HG02623 (cell line): ENCODE results near the gene DNLZ.
"Not testable (repeated sequence)": the region's sequence is repeated elsewhere in the genome, so short reads cannot be mapped to it uniquely, and the experiment has no call there.

ENCODE experiments used
- ATAC-seq: cut with Tn5 transposase; IDR thresholded peaks from one replicate; pipeline ENCODE4 v1.9.1; 2021; ENCODE audit warnings: moderate library complexity; ENCODE audit not compliant: unreplicated experiment

DNLZ gene

DNA sequence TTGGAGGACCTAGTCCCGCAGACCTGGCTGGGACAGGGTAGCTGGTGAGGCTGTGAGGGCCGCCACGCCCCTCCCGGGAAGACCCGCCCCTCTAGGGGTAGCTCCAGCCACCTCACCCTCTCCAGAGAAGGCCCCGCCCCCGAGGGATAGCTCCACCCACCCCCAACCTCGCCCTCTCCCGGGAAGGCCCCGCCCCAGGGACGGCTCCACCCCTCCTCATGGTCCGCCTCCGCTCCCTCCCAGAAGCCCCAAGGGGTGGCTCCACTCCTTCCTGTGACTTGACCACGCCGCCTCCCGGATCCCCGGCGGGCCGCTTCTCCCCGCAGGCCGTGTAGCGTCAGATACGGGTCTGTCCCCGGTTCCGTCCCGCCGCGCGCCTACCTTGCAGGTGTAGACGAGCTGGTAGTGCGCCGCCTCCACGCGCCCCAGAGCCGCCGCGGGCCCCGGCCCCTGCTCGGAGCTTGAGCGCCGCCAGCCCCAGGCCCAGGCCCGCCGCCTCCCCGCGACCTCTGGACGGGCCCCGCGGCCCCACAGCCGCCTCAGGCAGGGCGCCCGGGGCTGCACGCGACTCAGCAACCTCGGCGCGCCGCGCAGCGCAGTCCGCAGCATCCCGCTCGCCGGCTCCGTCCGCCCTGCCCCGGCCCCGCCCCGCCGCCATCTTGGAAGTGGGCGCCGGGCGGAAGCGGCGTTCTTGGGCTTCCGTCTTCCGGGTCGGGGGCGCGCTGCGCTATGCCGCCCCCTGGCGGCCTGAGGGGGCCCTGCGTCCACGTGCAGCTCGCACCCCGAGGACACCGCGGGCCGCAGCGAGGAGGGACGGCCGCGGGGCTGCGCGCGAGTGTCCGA lies at the start of gene DNLZ:
Gene DNLZ (minus strand): TSS at position 639 of the 843 bp plus-strand sequence. CDS start 30 bp downstream, at position 609.
- ATAC-seq, result peak; percentile 68

DNA sequence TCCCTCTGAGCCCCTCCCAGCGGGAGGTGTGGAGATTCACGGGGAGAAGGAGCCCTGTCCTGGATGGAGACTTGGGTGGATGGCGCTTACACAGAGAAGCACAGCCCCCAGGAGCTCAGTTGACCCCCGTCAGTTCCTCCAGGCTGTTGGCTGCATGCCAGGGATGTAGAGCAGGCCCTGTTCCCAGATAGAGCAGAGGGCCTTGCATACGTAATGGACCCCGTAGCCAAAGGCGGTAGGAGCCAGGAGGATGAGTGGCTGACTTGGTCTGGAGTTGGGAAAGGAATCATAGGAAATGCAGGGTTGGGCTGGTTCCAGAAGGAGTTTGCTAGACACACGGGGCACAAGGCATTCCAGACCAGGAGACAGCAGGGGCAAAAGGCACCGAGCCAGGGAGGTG lies 49.4 kb upstream of the DNLZ start:
- no peak for ATAC-seq

GRCh38 chr9:136411378-136411777 lies 47.8 kb upstream of the DNLZ start:
- ATAC-seq, result no peak

DNA sequence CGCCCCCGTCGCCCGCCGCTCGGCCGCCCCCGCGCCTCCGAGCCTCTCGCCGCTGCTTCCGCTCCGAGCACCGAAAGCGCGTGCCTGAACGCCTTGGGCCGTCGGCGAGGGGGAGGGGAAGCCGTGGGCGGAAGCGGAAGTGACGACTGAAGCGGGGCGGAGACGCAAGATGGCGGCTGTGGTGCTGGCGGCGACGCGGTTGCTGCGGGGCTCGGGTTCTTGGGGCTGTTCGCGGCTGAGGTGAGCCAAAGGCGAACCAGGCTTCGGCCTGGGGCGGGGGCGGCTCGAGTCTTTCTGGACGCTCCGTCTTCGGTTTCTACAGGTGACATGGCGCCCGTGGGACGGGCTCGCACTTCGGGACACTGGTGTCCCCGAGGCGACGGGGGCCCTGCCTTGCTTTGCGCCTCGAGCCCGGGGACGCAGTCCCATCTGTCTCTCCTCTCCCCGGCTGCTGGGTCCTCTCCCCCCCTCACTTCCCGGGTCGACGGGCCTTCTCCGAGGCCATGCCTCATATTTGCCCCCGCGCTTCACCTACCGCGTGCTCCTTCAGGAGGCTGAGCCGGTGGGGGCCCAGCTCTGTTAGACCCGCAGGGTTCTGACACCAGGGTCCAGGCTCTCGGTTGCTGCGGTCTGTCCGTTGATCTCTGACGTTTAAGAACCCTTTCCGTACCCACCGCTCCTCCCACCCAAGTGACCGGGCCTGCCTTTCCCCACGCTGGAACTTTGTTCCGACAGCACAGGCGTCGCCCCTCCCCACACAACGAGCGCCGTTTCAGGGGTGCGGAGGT lies 47.1 kb upstream of the DNLZ start, which contains the start of the genes ENTR1 and PMPCA:
Gene ENTR1 (minus strand): TSS at position 115 of the 788 bp plus-strand sequence. CDS start 217 bp downstream, outside the sequence.
Gene PMPCA (plus strand): TSS at position 159 of the 788 bp plus-strand sequence. CDS start 11 bp downstream, at position 170.
- ATAC-seq, result peak; percentile 87

DNA sequence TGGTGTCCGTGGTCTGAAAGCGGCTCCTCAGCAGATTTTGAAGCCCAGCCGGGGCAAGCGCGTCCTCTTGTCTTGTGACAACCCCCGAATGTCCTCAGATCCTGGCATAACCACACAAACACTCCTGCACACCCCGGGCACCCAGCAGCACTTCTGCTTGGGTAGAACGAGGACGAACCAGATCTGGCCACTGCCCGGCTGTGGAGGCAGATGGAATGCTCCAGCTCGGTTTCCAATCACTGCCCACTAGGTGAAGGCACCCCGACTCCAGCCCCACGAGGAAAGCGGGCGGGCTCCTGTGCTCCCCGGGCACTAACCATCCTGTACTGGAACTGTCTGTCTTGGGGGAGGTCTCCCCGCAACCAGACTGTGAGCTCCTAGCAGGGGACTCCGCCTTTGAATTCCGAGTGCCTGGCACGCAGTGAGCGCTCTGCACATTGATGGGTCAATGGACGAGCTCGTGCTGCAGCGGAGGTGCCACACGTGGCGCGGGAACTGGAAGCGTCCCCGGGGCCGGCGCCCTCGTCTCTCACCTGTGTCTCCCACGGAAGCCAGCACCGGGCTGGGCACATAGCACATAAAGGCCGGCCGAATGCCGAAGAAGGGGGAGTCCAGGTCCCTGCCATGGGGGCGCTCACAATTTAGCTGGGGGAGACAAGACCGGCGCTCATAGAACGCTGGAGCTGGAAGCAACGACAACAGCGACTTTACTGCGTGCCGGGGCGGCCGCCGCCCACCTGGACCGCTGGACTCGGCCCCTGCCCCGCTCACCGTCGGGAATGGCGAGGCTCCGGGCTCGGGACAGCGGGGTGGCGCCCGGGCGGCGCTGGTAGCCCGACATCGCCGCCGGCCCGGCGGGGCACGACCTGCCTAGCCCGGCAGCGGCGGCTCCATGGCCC lies 46.3 kb upstream of the DNLZ start:
- peak; percentile 23 for ATAC-seq

GRCh38 chr9:136407911-136408310 lies 44.4 kb upstream of the DNLZ start:
- ATAC-seq, result no peak

- ATAC-seq, result not testable (repeated sequence)
Observed at GRCh38 chr9:136407061-136407460, 43.5 kb upstream of the DNLZ start.

GRCh38 chr9:136405904-136406303 lies 42.4 kb upstream of the DNLZ start:
- ATAC-seq, result not testable (repeated sequence)

DNA sequence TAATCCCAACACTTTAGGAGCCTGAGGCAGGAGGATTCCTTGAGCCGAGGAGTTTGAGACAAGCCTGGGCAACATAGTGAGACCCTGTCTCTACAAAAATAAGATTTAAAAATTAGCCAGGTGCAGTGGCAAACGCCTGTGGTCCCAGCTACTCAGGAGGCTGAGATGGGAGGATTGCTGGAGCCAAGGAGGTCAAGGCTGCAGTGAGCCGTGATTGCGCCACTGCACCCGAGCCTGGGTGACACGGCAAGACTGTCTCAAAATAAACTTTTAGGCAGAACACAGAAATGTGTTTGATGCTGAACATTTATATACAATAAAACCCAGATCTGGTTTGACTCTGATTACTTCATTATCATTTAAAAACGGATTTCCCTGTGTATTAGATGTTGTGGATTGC lies 41.9 kb upstream of the DNLZ start:
- no peak for ATAC-seq

DNA sequence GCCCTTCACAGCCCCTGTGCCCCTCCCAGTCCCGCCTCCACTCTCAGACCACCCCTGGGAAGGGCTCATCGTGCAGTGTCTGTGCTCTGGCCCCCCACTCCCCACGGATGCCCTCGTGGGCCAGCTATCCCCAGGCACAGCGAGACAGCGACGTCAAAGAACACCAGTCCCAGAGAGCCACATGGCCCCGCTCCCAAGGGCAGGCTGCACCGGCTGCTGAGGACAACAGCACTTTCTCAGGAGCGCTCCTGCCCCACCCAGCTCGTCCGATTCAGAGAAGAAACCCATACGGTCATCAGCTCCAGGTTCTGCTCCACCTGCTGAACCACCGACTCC lies 41.2 kb upstream of the DNLZ start:
- no peak for ATAC-seq

GRCh38 chr9:136403915-136404800 lies 40.6 kb upstream of the DNLZ start:
- ATAC-seq, result no peak

- no peak for ATAC-seq
Observed at GRCh38 chr9:136403538-136403914, 40.0 kb upstream of the DNLZ start.

DNA sequence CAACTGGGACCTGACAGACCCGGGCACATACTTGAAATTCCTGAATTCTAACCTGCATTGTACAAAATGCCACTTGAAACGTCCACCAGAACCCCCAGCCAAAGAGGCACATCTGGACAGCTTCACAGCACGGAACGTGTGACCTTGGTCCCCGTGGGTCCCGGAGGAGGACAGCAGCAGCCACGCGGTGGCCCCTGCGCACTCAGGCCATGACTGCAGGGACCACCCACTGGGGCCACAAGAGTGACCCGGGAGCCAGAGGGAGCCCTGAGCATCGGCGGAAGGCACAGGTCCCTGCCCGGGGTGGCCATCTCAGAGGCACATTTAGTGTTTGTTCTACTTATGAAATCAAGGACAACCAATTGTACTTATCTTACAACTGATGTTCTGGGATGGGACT lies 38.5 kb upstream of the DNLZ start:
- ATAC-seq, result no peak

DNA sequence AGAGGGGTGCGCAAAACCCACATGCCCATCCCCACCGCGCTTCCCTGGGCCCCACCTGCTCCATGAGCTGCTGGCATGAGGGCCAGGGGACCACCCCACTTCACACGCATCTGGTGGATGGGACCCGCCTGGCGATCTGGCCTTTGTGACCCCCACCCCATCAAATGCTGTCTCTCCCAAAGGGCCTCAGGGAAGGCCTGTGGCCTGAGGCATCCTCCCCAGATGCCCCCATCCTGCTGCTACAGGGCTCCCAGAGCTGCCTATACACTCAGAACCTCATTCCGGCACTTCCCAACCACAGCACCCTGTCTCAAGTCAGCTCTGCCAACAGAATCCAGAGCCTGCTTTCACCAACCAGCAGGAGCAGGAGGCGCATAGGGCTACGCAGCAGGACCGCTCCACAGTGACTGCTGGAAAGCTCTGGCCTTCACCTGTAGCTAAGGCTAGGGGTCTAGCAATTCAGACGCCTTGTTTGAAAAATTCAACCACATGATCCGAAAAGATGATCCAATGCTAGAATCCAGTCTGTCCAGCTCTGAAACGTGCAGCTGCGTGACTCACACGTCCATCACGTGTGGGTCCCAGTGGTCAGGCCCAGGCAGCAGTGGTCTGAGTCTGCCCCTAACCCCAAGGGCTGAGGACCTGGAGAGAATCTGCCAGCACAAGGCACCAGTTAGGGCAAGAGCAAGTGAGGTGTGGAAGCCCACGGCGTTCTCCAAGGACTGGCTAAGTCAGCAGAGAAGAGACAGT lies 37.8 kb upstream of the DNLZ start:
- no peak for ATAC-seq

DNA sequence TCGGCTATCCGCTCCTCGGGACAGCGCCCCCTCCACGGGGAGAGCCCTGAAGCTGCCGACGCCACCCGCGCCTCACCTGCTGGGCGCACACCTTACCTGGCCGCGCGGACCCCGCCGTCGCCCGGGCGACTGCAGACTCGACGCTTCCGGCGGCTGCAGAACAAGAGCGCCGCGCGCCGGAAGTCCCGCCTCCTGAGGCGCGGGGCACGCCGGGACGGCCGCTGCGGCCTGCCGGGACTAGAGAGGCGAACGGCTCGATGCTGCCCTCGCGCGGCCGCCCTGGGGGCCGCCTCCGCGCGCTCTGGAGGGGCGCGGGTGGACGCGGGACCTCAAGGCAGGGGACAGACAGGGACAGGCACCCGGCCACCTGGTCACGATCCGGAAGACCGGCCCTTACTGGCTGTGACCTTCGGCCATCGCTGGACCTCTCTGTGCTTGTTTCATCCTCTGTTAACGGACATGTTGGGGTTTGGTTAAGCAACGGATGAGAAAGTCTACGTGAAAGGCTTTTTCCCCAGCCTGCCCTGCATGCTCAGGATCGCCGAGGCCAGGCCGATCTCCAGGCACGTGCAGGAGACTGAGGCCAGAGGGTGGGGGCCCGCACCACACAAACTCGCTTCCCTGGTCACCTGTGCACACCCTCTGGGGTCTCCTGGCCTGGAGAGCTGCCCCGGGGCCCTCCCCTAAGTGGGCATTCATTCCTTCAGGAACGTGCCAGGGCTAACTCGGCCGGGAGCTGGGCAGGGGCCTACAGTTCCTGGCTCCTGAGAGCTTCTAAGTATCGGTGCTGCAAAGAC lies 36.7 kb upstream of the DNLZ start, which contains the start of gene SNAPC4:
Gene SNAPC4 (minus strand): TSS at position 133 of the 797 bp plus-strand sequence. CDS start 1,742 bp downstream, outside the sequence.
- ATAC-seq, result peak; percentile 59

DNA sequence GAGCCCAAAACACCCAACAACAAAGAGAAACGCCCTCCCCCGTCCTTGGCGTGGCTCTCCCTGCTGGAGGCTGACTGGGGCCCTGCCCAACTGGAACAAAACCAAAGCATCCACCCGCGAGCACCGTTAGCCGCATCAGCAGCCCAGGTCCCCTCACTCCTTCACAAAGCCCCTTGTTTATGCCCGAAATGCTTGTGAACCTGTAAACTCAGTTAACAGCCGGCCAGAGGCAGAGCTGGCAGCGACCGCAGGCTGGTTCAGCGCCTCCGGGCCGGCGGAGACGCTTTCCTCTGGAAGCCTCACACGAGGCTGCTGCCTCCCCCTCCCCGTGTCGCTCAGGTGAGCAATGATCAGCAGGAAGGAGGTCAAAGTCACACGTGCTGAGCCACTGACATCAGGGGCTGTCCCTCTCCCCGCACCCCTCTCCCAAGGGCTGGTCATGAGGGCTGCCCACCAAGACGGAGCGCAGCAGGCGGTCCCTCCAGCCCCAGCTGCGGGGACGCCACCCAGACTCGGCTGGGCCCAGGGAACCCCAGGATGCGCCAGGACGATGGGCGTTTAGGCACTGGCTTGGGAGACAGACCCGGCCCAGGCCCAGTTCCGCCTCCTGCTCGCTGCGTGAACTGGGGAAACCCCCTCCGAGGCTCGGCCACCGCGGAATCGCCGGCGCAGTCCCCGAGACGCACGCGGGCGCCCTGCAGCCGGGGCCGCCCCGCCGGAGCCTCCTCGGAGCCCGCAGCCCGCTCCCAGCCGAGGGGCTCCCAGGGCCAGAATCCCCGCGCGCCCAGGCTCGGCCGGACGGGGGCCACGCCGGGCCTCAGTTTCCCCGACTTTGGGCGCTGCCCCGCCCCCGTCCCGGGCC lies 35.9 kb upstream of the DNLZ start:
- no peak for ATAC-seq

GRCh38 chr9:136398286-136398685 lies 34.7 kb upstream of the DNLZ start:
- ATAC-seq, result no peak
